OCI-LY3 (cell line): Measurements from ENCODE around the gene XRCC5.

Source experiments
- H2AFZ ChIP-seq: fragments of 200-600, 300-600 bp; shearing (Covaris generic); 2 replicates; pipeline ENCODE4 v1.6.0; 2014; ENCODE audit warnings: antibody characterized with exemption, low read depth, low read length
- H3K27ac ChIP-seq: fragments of 200-600, 300-600 bp; sonication (generic); 2 replicates; pipeline ENCODE4 v1.5.1; 2014; ENCODE audit warnings: mild to moderate bottlenecking, low read length, moderate library complexity, mixed read lengths
- H3K27me3 ChIP-seq: fragments of 200-600, 300-600 bp; sonication (generic); 2 replicates; pipeline ENCODE4 v1.6.1; 2014; ENCODE audit warnings: low read depth, low read length, mixed read lengths
- H3K36me3 ChIP-seq: fragments of 200-600, 300-600 bp; sonication (generic); replicated peaks from 2 replicates; pipeline ENCODE3; 2014; ENCODE audit warnings: low read depth, low read length, mixed read lengths
- H3K4me1 ChIP-seq: fragments of 300-600, 200-600 bp; sonication (generic); 2 replicates; pipeline ENCODE4 v1.6.1; 2014; ENCODE audit warnings: low read length, mixed read lengths
- H3K4me2 ChIP-seq: fragments of 200-600, 300-600 bp; sonication (generic); 2 replicates; pipeline ENCODE4 v1.6.1; 2014; ENCODE audit warnings: low read length, mixed read lengths
- H3K4me3 ChIP-seq: fragments of 300-600, 200-600 bp; sonication (generic); 2 replicates; pipeline ENCODE4 v1.5.1; 2014; ENCODE audit warnings: antibody characterized with exemption, mild to moderate bottlenecking, low read length, moderate library complexity
- H3K79me2 ChIP-seq: fragments of 300-600, 200-600 bp; shearing (Covaris generic); 2 replicates; pipeline ENCODE4 v1.6.1; 2014; ENCODE audit warnings: mild to moderate bottlenecking, low read length, mixed read lengths
- H3K9ac ChIP-seq: fragments of 300-600, 200-600 bp; shearing (Covaris generic); 2 replicates; pipeline ENCODE4 v1.6.0; 2014; ENCODE audit warnings: mild to moderate bottlenecking, low read length, moderate library complexity
- H3K9me3 ChIP-seq: fragments of 200-600, 300-600 bp; shearing (Covaris generic); 2 replicates; pipeline ENCODE4 v1.6.1; 2014; ENCODE audit warnings: low read length, mixed read lengths; ENCODE audit not compliant: insufficient read depth
- H4K20me1 ChIP-seq: fragments of 200-600, 300-600 bp; sonication (generic); 2 replicates; pipeline ENCODE4 v1.6.1; 2016; ENCODE audit warnings: low read length, mixed read lengths; ENCODE audit not compliant: insufficient read depth
- CTCF ChIP-seq: fragments of 200-600, 300-600 bp; sonication (generic); IDR thresholded peaks from 2 replicates; pipeline ENCODE4 v1.5.1; 2014; ENCODE audit warnings: antibody characterized with exemption, low read length, low read depth
- EZH2phosphoT487 ChIP-seq: fragments of 200-600 bp; shearing (Covaris generic); IDR thresholded peaks from 2 replicates; pipeline ENCODE4 v1.6.1; 2018; ENCODE audit warnings: antibody characterized with exemption, mixed run types, low read depth

The XRCC5 gene

DNA sequence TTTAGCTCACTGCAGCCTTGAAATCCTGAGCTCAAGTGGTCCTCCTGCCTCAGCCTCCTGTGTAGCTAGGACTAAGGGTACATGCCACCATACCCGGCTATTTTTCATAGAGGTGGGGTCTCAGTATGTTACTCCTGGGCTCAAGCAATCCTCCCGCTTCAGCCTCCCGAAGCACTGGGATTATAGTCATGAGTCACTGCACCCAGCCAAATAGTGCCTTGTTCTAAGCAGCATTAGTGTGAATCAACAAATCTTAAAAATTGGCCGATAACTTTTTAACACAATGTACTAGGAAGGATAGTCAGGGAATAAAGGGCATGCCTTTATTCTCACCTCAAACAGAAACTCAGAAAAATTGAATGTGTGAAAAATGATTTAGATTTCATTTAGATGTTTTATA lies 51.6 kb downstream of the XRCC5 start:
- Histone ChIP-seq H2AFZ (no peak overlapping the region), H3K27me3 (no peaks in the 10 kb centered on the region), H3K27ac (no peak overlapping the region), H3K4me3 (no peak overlapping the region), H3K9me3 (no peaks in the 10 kb centered on the region), H3K79me2 (peaks cover 27% of the 10 kb centered on the region), H3K36me3 (peaks cover 48% of the 10 kb centered on the region), H3K4me2 (no peak overlapping the region), H3K4me1 (peaks cover 7% of the 10 kb centered on the region), H3K9ac (no peak overlapping the region), H4K20me1 (no peaks in the 10 kb centered on the region)
- TF ChIP-seq CTCF = no peak
- no peak for TF ChIP-seq EZH2phosphoT487

- Histone ChIP-seq H3K9me3 (no peaks in the 10 kb centered on the region), H3K36me3 (peaks cover 49% of the 10 kb centered on the region), H2AFZ (no peak overlapping the region), H3K4me2 (no peak overlapping the region), H4K20me1 (no peaks in the 10 kb centered on the region), H3K9ac (no peak overlapping the region), H3K27ac (no peak overlapping the region), H3K4me1 (peaks cover 7% of the 10 kb centered on the region), H3K27me3 (no peaks in the 10 kb centered on the region), H3K4me3 (no peak overlapping the region), H3K79me2 (peaks cover 23% of the 10 kb centered on the region)
- TF ChIP-seq EZH2phosphoT487 = no peak
- TF ChIP-seq CTCF = no peak
These were observed 52.8 kb downstream of the XRCC5 start for GRCh38 chr2:216161967-216162366.

GRCh38 chr2:216163518-216163917 lies 54.4 kb downstream of the XRCC5 start:
- peaks cover 14% of the 10 kb centered on the region for H3K79me2 ChIP-seq
- no peak overlapping the region for H3K4me3 ChIP-seq
- H3K27me3 ChIP-seq = no peaks in the 10 kb centered on the region
- H3K36me3 ChIP-seq = peaks cover 49% of the 10 kb centered on the region
- no peak overlapping the region for H2AFZ ChIP-seq
- H4K20me1 ChIP-seq = no peaks in the 10 kb centered on the region
- no peak overlapping the region for H3K4me2 ChIP-seq
- H3K9ac ChIP-seq = no peak overlapping the region
- peaks cover 7% of the 10 kb centered on the region for H3K4me1 ChIP-seq
- H3K27ac ChIP-seq = no peak overlapping the region
- no peaks in the 10 kb centered on the region for H3K9me3 ChIP-seq
- TF ChIP-seq CTCF (no peak), EZH2phosphoT487 (no peak)

GRCh38 chr2:216164087-216164486 lies 54.9 kb downstream of the XRCC5 start:
- no peak for TF ChIP-seq EZH2phosphoT487
- TF ChIP-seq CTCF = no peak
- Histone ChIP-seq H3K9ac (no peak overlapping the region), H3K4me2 (no peak overlapping the region), H3K36me3 (peaks cover 53% of the 10 kb centered on the region), H2AFZ (no peak overlapping the region), H3K4me3 (no peak overlapping the region), H3K27ac (no peak overlapping the region), H3K4me1 (peaks cover 7% of the 10 kb centered on the region), H3K27me3 (no peaks in the 10 kb centered on the region), H3K79me2 (peaks cover 17% of the 10 kb centered on the region), H3K9me3 (no peaks in the 10 kb centered on the region), H4K20me1 (no peaks in the 10 kb centered on the region)
